KMS-11 (cell line): ENCODE measurements around the gene ARMC7.

Experiments used
- H2AFZ ChIP-seq: fragments of 200-600 bp; sonication (generic); 2 replicates; pipeline ENCODE4 v1.6.1; 2016; ENCODE audit warnings: antibody characterized with exemption, mixed run types, low read depth
- H3K27ac ChIP-seq: fragments of 200-600 bp; sonication (generic); 2 replicates; pipeline ENCODE4 v1.6.1; 2016; ENCODE audit warnings: mild to moderate bottlenecking, mixed run types
- H3K27me3 ChIP-seq: fragments of 200-600 bp; sonication (generic); 2 replicates; pipeline ENCODE4 v1.6.1; 2017; ENCODE audit warnings: mild to moderate bottlenecking, low read depth, mixed run types, moderate library complexity; ENCODE audit not compliant: insufficient read depth
- H3K36me3 ChIP-seq: fragments of 200-600 bp; sonication (generic); 2 replicates; pipeline ENCODE4 v1.6.1; 2017; ENCODE audit warnings: mild to moderate bottlenecking, mixed run types; ENCODE audit not compliant: insufficient read depth
- H3K4me1 ChIP-seq: fragments of 200-600 bp; sonication (generic); 2 replicates; pipeline ENCODE4 v1.6.1; 2016; ENCODE audit warnings: mild to moderate bottlenecking, low read depth, mixed run types; ENCODE audit not compliant: poor library complexity, severe bottlenecking
- H3K4me2 ChIP-seq: fragments of 200-600 bp; sonication (generic); 2 replicates; pipeline ENCODE4 v1.7.0; 2016; ENCODE audit warnings: mild to moderate bottlenecking, mixed run types
- H3K4me3 ChIP-seq: fragments of 200-600 bp; sonication (generic); IDR thresholded peaks from 2 replicates; pipeline ENCODE4 v1.6.1; 2017; ENCODE audit warnings: low read depth, low read length, mixed read lengths; ENCODE audit not compliant: insufficient read depth
- H3K79me2 ChIP-seq: fragments of 200-600 bp; sonication (generic); 2 replicates; pipeline ENCODE4 v1.6.1; 2016; ENCODE audit warnings: low read depth, mixed run types; ENCODE audit not compliant: insufficient read depth
- H3K9ac ChIP-seq: fragments of 200-600 bp; sonication (generic); 2 replicates; pipeline ENCODE4 v1.6.1; 2016; ENCODE audit warnings: mild to moderate bottlenecking, mixed run types
- H4K20me1 ChIP-seq: fragments of 200-600 bp; sonication (generic); 2 replicates; pipeline ENCODE4 v1.6.1; 2016; ENCODE audit warnings: mild to moderate bottlenecking, mixed run types; ENCODE audit not compliant: insufficient read depth
- CTCF ChIP-seq: fragments of 200-600 bp; sonication (generic); conservative IDR thresholded peaks from 2 replicates; pipeline ENCODE4 v1.6.1; 2017; ENCODE audit warnings: low read depth, mild to moderate bottlenecking, antibody characterized with exemption, low read length, moderate library complexity, mixed read lengths

The ARMC7 gene

GRCh38 chr17:75109407-75110233 lies at the start of gene ARMC7:
TSS of gene ARMC7 (plus strand) at chr17:75109969. CDS start at chr17:75110289, 320 bp downstream.
- H3K4me1 ChIP-seq, result peaks cover 31% of the 10 kb centered on the region
- H3K36me3 ChIP-seq, result no peaks in the 10 kb centered on the region
- H3K4me3 ChIP-seq, result no peak within 1 kb of the TSS
- peak within 1 kb of the TSS; percentile 29; the same call in 1 of the 2 replicates for H3K9ac ChIP-seq
- peak within 1 kb of the TSS; percentile 99 for H3K4me2 ChIP-seq
- no peaks in the 10 kb centered on the region for H4K20me1 ChIP-seq
- H2AFZ ChIP-seq, result peak within 1 kb of the TSS; percentile 94
- no peak for TF ChIP-seq CTCF
- peaks cover 5% of the 10 kb centered on the region; the same call in 1 of the 2 replicates for H3K79me2 ChIP-seq
- no peak within 1 kb of the TSS for H3K27ac ChIP-seq
- H3K27me3 ChIP-seq, result peaks cover 3% of the 10 kb centered on the region; the same call in 1 of the 2 replicates

GRCh38 chr17:75060434-75061054 lies 49.2 kb upstream of the ARMC7 start:
- Histone ChIP-seq H3K27ac (no peak overlapping the region), H3K4me3 (no peak overlapping the region), H3K4me2 (no peak overlapping the region), H3K79me2 (no peaks in the 10 kb centered on the region), H3K36me3 (peaks cover 2% of the 10 kb centered on the region; the same call in 1 of the 2 replicates), H3K9ac (no peak overlapping the region), H2AFZ (no peak overlapping the region), H3K27me3 (no peaks in the 10 kb centered on the region), H3K4me1 (peaks cover 13% of the 10 kb centered on the region), H4K20me1 (no peaks in the 10 kb centered on the region)
- no peak for TF ChIP-seq CTCF

- Histone ChIP-seq H3K4me1 (peaks cover 18% of the 10 kb centered on the region), H3K27me3 (no peaks in the 10 kb centered on the region), H3K36me3 (peaks cover 2% of the 10 kb centered on the region; the same call in 1 of the 2 replicates), H2AFZ (no peak overlapping the region), H3K79me2 (no peaks in the 10 kb centered on the region), H3K4me3 (no peak overlapping the region), H3K9ac (no peak overlapping the region), H3K4me2 (no peak overlapping the region), H3K27ac (no peak overlapping the region), H4K20me1 (no peaks in the 10 kb centered on the region)
- TF ChIP-seq CTCF, result no peak
Observed at GRCh38 chr17:75061055-75061438, 48.7 kb upstream of the ARMC7 start.

- no peak overlapping the region for H2AFZ ChIP-seq
- H3K4me1 ChIP-seq, result peaks cover 24% of the 10 kb centered on the region
- no peak overlapping the region for H3K4me3 ChIP-seq
- H3K36me3 ChIP-seq, result peaks cover 2% of the 10 kb centered on the region; the same call in 1 of the 2 replicates
- H3K4me2 ChIP-seq, result no peak overlapping the region
- H3K79me2 ChIP-seq, result no peaks in the 10 kb centered on the region
- H3K9ac ChIP-seq, result no peak overlapping the region
- no peaks in the 10 kb centered on the region for H3K27me3 ChIP-seq
- TF ChIP-seq CTCF, result no peak
- H4K20me1 ChIP-seq, result no peaks in the 10 kb centered on the region
- H3K27ac ChIP-seq, result no peak overlapping the region
Observed at GRCh38 chr17:75061618-75062017, 48.2 kb upstream of the ARMC7 start.
